HL-60 (cell line): ENCODE data around the gene MAPKAPK3.
A peak's percentile ranks its signal among the peaks of the same experiment; 100 is the strongest.

Source experiments
- DNase-seq, 2 experiments: peaks; one replicate each; pipeline ENCODE4 v3.0.0-alpha.2; 2010 to 2020; ENCODE audit warnings: low read depth in 1 of 2, low spot score in 1 of 2
- H3K27ac ChIP-seq: fragments of 250-450 bp; sonication (Bioruptor Pico); replicated peaks from 2 replicates; pipeline ENCODE4 v1.5.1; 2020; ENCODE audit warnings: mild to moderate bottlenecking, moderate library complexity
- H3K27me3 ChIP-seq: fragments of 250-450 bp; sonication (Bioruptor Pico); 2 replicates; pipeline ENCODE4 v1.5.1; 2021; ENCODE audit warnings: mild to moderate bottlenecking, moderate library complexity; ENCODE audit not compliant: insufficient read depth, poor library complexity, severe bottlenecking
- H3K4me3 ChIP-seq: replicated peaks from 2 replicates; pipeline ENCODE4 v1.5.1; 2011; ENCODE audit warnings: mild to moderate bottlenecking, control low read depth, low read length; ENCODE audit not compliant: insufficient read depth
- GABPA ChIP-seq: IDR thresholded peaks from 2 replicates; pipeline ENCODE4 v1.6.1; 2012; ENCODE audit warnings: low read depth
- POLR2AphosphoS5 ChIP-seq: IDR thresholded peaks from 2 replicates; pipeline ENCODE4 v1.6.1; 2012; ENCODE audit warnings: low read depth
- SPI1 ChIP-seq: IDR thresholded peaks from 2 replicates; pipeline ENCODE4 v1.6.1; 2012; ENCODE audit warnings: low read depth, mild to moderate bottlenecking, borderline replicate concordance
- TF ChIP-seq, protein P1 (sequence below): IDR thresholded peaks from 2 replicates; pipeline ENCODE4 v1.6.1; 2012; ENCODE audit warnings: low read depth; ENCODE audit not compliant: insufficient replicate concordance
- TF ChIP-seq, protein P2 (sequence below): IDR thresholded peaks from one replicate; pipeline ENCODE4 v1.5.1; 2011; ENCODE audit warnings: low read length, control low read depth, inconsistent platforms; ENCODE audit not compliant: insufficient read depth

Gene MAPKAPK3

DNA sequence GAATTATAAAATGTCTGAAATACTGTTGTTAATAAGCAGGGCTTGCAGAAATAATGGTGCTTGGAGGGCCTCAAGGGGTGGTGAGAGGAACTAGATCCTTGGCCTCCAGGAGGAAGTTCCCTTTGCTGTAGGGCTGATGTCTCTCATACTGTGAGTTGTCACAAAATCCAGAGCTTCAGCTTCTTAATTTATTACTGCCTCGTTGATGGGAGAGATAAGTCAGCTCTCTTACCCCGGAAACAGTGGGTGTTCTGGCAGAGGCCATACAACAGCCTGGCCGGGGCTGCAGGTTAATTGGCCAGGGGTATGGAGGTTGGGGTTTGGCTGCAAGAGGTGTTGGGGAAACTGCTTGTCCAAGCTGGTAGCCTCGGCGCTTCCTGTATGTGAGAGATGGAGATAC lies 15.5 kb downstream of the MAPKAPK3 start:
- Histone ChIP-seq H3K27ac (peak overlapping the region; percentile 63), H3K27me3 (no peaks in the 10 kb centered on the region), H3K4me3 (no peak overlapping the region)
- TF ChIP-seq GABPA = no peak
- TF ChIP-seq, protein P1, sequence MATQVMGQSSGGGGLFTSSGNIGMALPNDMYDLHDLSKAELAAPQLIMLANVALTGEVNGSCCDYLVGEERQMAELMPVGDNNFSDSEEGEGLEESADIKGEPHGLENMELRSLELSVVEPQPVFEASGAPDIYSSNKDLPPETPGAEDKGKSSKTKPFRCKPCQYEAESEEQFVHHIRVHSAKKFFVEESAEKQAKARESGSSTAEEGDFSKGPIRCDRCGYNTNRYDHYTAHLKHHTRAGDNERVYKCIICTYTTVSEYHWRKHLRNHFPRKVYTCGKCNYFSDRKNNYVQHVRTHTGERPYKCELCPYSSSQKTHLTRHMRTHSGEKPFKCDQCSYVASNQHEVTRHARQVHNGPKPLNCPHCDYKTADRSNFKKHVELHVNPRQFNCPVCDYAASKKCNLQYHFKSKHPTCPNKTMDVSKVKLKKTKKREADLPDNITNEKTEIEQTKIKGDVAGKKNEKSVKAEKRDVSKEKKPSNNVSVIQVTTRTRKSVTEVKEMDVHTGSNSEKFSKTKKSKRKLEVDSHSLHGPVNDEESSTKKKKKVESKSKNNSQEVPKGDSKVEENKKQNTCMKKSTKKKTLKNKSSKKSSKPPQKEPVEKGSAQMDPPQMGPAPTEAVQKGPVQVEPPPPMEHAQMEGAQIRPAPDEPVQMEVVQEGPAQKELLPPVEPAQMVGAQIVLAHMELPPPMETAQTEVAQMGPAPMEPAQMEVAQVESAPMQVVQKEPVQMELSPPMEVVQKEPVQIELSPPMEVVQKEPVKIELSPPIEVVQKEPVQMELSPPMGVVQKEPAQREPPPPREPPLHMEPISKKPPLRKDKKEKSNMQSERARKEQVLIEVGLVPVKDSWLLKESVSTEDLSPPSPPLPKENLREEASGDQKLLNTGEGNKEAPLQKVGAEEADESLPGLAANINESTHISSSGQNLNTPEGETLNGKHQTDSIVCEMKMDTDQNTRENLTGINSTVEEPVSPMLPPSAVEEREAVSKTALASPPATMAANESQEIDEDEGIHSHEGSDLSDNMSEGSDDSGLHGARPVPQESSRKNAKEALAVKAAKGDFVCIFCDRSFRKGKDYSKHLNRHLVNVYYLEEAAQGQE = no peak
- TF ChIP-seq SPI1 = peak; percentile 64; the same call in 1 of the 2 replicates
- TF ChIP-seq, protein P2, sequence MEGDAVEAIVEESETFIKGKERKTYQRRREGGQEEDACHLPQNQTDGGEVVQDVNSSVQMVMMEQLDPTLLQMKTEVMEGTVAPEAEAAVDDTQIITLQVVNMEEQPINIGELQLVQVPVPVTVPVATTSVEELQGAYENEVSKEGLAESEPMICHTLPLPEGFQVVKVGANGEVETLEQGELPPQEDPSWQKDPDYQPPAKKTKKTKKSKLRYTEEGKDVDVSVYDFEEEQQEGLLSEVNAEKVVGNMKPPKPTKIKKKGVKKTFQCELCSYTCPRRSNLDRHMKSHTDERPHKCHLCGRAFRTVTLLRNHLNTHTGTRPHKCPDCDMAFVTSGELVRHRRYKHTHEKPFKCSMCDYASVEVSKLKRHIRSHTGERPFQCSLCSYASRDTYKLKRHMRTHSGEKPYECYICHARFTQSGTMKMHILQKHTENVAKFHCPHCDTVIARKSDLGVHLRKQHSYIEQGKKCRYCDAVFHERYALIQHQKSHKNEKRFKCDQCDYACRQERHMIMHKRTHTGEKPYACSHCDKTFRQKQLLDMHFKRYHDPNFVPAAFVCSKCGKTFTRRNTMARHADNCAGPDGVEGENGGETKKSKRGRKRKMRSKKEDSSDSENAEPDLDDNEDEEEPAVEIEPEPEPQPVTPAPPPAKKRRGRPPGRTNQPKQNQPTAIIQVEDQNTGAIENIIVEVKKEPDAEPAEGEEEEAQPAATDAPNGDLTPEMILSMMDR = peak; percentile 29
- no peak for TF ChIP-seq POLR2AphosphoS5
- DNase-seq = peak in 1 of 2 experiments; percentile 73

DNA sequence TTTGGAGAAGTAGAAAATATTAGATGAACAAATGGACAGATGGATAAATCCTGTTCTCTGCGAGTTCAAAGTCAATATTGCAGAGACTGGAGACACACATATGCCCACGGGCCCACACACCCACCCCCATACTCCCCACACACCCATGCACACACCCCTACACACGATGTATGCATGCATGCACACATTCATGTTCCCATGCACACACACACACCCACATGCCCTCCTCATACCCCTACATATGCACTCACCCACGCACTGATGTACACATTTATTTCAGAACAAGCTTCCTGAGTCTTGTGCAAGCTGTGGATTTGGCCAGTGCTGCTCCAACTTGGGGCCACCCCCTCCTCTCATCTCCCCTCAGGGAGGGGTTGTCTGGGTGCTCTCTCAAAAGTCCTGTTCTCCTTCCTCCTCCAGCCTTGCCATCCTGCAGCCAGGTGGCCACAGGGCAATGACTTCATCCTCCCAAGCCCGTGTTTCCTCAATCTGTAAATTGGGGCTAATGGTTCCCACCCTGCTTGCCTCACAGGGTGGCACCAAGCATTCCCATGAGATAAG lies 16.4 kb downstream of the MAPKAPK3 start:
- H3K27ac ChIP-seq = peak overlapping the region; percentile 63
- H3K27me3 ChIP-seq = no peaks in the 10 kb centered on the region
- TF ChIP-seq GABPA = no peak
- TF ChIP-seq POLR2AphosphoS5 = peak; percentile 50
- TF ChIP-seq, protein P2 = no peak
- TF ChIP-seq, protein P1 = no peak
- TF ChIP-seq SPI1 = no peak
- H3K4me3 ChIP-seq = no peak overlapping the region
- DNase-seq = peak in 1 of 2 experiments; percentile 81

DNA sequence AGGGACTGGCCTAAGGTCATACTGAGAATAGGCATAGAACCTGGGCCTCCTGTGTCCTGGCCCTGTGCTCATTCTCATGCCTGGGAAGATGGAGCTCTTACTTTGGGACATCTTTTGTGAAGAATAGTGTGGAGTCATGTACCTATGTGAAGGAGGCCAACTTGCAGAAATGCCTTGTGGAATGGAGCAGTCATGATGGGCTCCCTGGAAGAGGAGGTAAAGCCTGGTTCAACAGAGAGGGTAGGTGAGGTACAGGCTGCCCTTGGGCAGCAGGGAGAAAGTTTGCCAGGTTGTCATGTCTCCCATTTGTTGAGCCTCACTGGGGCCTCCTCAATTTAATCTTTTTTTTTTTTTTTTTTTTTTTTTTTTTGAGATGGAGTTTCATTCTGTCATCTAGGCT lies 18.1 kb downstream of the MAPKAPK3 start:
- Histone ChIP-seq H3K27me3 (no peaks in the 10 kb centered on the region), H3K27ac (no peak overlapping the region)
- TF ChIP-seq SPI1 (no peak), GABPA (no peak), POLR2AphosphoS5 (no peak)
- TF ChIP-seq, protein P1 = no peak
- TF ChIP-seq, protein P2 = no peak

More for the DNA sequence above, 18.1 kb downstream of the MAPKAPK3 start:
- no peak overlapping the region for H3K4me3 ChIP-seq
- DNase-seq = no peak
